ENCODE results near the gene C1QTNF6.

GRCh38 chr22:37225481-37225880, 37.4 kb upstream of the C1QTNF6 start:
- no peak for TF ChIP-seq EZH2 (IDR thresholded peaks at IDR 0.05; ENCODE audit: insufficient read depth, low read length)
- no peak for TF ChIP-seq CTCF (IDR thresholded peaks at IDR 0.05; ENCODE audit: insufficient read depth, low read depth, low read length)

Measured in astrocyte (in vitro differentiated cells and primary cell).